ENCODE results near the gene DOCK10.

DOCK10 gene

DNA sequence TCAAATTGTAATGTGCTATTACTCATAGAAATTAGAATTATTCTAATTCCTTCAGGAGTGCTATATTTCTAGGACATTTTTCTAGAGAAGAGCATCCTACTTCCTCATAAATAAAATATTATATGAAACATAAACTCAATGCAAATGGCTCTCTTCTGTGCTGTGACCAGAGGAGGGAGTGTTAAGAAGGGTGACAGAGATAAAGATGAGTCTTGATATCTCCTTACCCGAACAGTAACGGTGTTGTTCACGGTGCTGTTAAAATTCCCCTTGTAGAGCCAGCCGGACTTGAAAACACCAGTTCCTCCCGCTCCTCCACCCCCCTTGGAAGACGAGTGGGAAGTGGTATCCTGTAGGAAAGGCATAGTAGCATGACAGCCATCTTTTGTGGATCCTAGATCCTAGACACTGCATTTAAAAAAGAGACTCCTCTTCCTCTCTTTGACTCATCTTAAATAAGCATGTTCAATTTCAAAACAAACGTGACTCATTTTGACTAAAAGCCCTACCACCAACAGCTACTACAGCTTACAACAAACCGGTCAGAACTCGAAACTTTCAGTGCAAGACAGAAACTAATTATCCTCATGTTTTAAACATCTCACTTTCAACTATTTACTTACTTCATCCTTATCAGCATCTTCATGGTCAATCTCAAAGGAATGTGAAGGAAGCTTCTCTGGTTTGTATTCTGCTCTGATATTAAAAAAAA lies 156.3 kb downstream of the DOCK10 start:
- in situ Hi-C loops (cut with MboI; ENCODE audit: low sequenced_read_pairs) = no loop called here

DNA sequence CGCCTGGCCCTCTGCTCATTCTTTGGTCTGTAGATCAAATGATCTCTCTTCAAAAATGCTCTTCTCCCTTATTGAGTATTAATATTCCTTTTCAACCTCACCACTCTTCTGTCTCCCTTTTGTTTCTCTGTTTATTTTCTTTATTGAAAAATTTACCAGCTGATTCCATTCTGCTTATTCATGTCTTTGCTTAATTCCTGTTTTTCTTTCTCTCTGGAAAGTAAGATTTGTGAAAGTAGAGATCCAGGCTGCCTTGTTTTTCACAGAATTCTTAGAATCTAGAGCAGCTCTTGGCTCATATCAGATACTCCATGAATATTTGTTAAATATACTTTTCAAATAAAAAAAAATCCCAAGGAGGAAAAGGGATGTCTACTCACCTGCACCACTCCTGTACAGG lies 157.0 kb downstream of the DOCK10 start:
- in situ Hi-C loops (cut with MboI; ENCODE audit: low sequenced_read_pairs) = no loop called here

DNA sequence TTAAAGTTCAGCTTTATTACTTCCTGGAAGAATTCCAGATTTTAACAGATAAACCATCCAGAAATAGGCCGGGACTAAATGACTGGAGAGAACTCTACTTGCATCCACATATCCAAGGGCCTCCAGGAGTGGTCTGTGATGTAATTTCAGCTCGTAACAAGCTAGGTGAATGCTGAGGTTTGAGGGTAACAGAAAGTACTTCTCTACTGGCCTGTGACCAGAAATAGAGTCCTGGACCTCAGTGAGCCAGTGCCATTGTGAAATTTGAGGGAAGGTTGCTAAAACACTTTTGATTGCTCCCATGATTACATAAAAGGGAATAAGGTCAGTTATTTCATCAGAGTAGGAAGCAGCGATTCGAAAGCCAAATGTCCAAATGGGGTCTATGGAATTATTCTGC lies 158.1 kb downstream of the DOCK10 start:
- in situ Hi-C loops (cut with MboI; ENCODE audit: low sequenced_read_pairs) = no loop called here

DNA sequence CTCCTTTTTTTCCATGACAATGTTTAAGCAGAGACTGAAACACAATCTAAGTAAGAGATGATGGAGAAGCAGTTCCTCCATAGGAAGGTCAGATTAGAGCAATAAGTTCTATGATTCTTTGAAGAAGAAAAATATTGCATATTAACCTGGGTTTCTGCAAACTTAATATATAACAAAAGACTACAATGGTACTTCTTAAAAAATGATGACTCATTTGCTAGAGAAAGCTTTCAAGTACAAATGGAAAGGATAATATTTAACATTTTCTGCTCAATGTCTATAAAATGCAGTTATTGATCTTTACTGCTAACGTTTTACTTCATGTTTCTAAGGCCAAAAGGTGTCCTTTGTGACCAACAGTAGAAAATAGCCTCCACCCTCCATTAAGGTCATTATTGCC lies 158.6 kb downstream of the DOCK10 start:
- in situ Hi-C loops (cut with MboI; ENCODE audit: low sequenced_read_pairs) = no loop called here

DNA sequence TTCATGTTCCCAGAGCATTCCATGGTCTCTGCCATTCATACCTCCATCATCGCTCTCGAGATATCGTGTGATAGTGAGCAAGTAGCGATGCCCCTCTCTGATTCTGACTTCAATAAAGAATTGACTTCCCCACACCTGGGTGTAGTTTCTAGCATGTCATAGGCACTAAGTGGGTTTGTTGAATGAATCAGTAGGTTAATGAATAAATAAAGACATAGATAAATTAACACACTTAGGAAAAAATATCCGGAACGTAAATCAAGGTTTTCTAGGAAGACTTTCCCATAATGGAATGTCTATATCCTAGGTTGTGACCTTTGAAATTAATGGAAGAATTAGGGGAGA lies 159.1 kb downstream of the DOCK10 start:
- in situ Hi-C loops (cut with MboI; ENCODE audit: low sequenced_read_pairs) = no loop called here

DNA sequence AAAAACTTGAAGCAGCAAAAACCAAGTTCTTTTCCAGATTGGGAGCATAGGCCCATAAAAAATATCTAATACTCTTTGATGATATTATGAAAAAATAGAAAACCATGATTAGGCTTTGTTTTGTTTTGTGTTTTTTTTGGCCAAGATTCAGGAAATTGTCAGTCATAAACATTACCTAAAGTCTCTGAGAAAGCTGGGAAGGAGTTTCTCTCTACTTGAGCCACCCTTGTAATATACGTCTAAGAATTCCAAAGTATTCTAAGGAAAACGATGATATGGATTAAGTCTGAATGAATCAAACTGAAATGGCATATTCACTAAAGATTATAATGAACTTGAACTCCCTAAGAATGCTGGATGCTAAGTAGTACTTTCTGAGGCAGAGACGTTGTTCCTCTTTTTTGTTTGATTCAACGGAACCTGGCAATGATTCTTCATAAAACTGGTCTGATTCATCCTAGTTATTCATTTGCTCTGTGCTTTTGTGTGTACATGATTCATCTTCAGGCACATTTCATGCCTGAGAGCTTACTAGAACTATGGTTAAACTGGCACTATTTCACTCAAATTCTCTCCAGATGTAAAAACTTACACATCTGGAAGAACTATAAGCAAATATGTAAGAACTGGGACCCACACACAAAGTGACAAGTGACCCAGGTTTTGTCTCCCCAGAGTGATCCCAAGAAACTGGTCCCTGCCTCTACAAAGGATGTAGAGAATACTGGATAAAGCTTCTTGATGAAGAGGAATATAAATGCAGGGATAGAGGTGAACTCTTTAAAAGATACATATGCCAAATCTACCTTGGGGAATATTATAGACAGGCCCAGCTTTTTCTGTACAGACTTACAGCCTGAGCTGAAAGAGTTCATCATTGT lies 159.7 kb downstream of the DOCK10 start:
- in situ Hi-C loops (cut with MboI; ENCODE audit: low sequenced_read_pairs) = no loop called here

DNA sequence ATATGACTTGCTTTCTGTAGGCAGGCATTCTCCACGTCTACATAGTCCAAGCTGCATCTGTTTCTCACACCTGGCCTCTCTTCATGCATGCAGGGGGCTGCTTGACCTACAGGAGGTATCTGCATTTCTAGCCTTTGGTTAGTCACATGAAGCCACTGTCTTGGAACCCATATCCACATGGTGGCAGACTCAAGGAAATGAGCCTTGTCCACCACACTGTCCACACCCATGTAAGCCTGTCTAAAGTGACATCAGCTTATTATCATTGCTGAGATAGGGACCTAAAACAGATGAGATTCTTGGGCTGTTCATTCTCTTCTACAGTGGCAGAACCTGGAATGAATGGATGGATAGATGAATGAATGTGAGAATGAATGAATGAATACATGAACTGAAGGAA lies 160.4 kb downstream of the DOCK10 start:
- in situ Hi-C loops (cut with MboI; ENCODE audit: low sequenced_read_pairs) = no loop called here

DNA sequence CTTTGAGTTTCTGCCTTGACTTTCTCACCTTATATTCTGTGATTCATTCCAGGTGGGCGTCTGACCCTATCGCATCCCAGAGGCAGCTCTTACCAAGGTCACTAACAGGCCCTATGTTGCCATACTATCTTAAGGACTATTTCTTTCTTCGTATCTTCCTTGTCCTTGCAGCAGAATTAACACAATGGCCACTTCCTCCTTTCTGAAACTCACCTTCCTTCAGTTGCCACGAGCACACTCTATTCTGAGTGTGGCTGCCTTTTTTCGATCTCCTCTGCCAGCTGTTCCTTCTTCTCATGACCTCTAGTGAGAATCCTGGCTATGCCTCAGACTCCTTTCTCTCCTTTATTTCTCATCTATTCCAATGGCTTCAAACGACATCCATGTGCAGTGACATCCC lies 165.7 kb downstream of the DOCK10 start:
- in situ Hi-C loops (cut with MboI; ENCODE audit: low sequenced_read_pairs) = loop anchor here (10.0 kb wide), 1 partner anchor 128 kb away; no protein-coding TSS in a partner anchor

DNA sequence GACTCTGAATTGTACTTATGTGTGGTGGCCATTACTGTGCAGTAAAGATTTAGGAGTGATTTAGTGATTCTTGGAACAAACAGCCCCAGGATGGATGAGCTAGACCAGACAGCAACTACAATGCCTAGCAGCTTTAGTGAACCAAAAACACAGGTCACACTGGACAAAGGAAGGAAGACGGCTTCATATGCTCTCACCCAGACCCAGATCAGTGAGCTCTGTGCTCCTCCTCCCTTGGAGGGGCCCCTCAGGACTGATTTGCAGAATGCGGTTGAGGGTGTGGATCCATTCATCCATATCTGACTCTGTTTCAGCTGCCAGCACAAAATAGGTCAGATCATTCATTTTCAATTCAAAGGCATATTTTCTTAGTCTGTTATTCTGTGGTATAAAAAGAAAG lies 166.4 kb downstream of the DOCK10 start:
- in situ Hi-C loops (cut with MboI; ENCODE audit: low sequenced_read_pairs) = loop anchor here (10.0 kb wide), 1 partner anchor 129 kb away; no protein-coding TSS in a partner anchor

DNA sequence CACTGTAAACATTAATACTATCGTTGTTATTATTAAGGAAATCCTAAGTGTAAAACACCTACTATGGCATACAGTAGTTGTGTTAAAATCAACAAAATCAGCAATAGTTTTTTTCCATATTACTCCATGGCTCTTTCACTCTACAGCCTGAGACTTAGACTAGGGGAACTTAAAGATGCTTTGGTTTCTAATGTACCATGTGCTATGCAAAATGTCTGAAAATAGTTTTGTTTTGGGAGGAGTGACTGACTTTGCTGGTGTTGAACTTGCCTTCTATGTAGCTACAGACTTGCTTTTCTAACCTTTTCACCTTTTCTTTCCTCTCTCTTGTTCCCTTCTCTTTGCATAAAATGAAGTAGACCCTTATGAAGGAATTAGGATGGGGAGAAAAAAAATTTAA lies 167.1 kb downstream of the DOCK10 start:
- in situ Hi-C loops (cut with MboI; ENCODE audit: low sequenced_read_pairs) = loop anchor here (10.0 kb wide), 1 partner anchor 130 kb away; no protein-coding TSS in a partner anchor

DNA sequence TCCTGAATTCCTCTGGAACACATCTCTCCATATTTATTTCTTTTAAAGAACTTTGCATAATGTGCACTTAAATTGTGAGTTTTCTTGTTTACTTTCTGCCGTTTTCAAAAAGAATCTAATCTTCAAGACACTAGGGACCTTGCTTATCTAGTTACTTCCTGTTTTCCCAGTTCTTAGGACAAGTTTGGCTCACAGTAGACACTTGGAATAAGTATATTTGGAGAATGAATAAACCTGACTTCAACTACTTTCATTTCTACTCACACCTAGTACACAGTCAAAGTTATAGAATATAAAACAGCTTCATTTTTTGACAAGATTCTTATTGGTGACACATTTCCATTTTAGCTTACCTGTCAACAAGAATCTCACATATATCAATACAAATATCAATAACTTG lies 170.5 kb downstream of the DOCK10 start:
- in situ Hi-C loops (cut with MboI; ENCODE audit: low sequenced_read_pairs) = loop anchor here (10.0 kb wide), 1 partner anchor 133 kb away; no protein-coding TSS in a partner anchor

DNA sequence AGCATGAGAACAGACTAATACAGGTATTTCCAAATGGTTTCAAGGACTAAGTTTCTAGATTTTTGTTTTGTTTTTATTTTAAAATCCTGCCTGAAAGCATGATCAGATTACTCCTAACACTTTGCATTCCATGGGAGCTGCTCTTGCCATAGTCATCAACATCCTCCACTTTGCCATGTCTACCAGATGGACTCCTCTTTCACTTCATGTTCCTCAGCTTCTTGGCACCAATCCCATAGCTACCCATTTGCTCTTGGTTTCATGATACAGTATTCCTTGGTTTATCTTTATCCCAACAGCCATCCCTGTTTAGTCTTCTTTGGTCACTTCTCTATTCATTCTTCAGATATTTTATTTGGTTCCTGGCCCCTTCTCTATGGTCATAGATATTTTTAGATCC lies 171.9 kb downstream of the DOCK10 start:
- in situ Hi-C loops (cut with MboI; ENCODE audit: low sequenced_read_pairs) = loop anchor here (10.0 kb wide), 1 partner anchor 134 kb away; no protein-coding TSS in a partner anchor

DNA sequence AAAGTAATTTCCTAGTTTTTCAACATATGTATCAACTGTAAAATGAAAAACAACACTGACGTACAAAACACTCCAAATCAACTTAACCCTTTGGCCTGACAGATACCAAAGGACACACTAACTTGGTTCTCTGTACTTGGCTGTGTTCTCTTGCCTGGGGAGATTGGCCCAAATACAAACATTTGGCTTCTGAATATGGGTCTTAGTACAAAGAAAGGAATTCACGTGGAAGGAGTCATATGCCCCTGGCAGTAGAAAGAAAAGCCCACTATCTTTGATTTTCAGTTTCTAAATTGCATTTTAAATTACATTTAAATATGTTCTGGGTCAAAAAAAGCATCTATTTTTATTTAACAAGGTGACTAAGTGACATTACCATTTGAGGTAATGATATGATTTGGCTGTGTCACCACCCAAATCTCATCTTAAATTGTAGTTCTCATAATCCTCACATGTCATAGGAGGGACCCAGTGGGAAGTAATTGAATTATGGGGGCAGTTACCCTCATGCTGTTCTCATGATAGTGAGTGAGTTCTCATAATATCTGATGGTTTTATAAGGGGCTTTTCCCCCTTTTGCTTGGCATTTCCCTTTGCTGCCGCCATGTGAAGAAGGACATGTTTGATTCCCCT lies 172.6 kb downstream of the DOCK10 start:
- in situ Hi-C loops (cut with MboI; ENCODE audit: low sequenced_read_pairs) = loop anchor here (10.0 kb wide), 1 partner anchor 135 kb away; no protein-coding TSS in a partner anchor

DNA sequence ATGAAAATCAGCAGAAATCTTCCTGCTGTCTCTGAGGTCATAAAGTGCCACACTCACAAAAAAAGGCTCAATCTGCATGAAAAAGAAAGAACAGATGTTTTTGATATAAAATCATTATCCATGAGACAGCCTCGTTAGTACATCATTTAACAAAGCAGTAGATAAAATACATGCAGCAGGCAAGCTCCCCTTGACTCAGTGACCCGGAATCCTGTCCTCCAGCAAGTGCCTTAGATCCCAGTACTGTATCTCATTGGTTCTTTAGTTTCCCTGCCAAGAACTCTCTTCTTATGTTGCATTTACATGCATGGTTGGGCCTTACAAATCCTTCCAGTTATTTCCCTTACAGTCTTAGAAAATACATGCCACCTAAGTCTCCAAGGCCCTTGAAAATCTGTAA lies 177.3 kb downstream of the DOCK10 start:
- in situ Hi-C loops (cut with MboI; ENCODE audit: low sequenced_read_pairs) = no loop called here

DNA sequence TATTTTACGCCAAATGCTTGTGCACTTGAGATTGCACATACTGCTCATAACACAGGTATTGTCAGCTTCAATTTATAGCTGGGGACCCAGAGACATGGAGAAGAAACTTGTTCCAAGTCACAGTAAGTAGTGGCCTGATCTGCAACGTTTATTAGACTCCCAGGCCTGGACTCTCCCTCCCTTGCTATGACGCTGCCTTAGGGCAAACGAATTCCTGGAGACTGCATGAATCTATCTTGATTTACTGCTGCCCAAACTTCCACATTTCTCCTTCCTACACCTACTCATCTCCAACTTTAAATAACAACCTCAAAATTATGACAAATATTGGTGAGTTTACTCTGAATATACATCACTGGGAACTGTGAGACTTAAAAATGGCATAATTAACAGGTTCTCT lies 181.0 kb downstream of the DOCK10 start:
- in situ Hi-C loops (cut with MboI; ENCODE audit: low sequenced_read_pairs) = no loop called here

DNA sequence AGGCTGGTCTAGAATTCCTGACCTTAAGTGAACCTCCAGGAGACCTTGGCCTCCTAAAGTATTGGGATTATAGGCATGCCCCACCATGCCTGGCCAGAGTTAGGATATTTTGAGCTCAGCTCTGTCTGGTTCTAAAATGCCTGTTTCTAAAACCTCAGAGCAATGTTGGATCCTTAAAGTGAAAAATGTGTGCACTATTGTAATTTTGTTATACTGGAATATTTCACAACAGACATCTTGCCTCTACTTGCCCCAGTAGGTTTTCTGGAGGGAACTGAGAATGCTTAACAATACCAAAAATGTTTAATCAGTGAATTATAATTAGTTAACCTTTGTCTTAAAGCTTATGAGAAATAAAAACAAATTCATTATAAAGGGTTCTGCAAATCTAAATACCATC lies 181.5 kb downstream of the DOCK10 start:
- in situ Hi-C loops (cut with MboI; ENCODE audit: low sequenced_read_pairs) = no loop called here

DNA sequence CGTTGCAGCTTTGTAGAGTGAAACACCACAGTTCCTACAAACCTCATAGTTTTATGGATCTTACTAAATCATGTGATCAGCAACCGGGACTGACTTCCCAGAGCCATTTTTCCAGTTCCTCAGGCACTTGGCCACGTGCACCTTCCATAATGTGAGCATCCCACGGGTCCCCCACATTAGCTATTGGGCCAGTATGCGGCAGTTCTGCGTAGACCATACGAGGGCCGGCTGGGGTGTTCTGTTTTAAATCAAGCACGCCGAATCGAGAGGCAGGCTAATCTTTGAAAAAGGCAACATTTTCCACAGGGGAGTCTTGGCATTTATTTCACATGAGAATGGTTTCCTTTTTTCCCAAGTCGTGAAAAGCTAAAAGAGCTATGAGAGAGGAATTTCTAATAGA lies 190.5 kb downstream of the DOCK10 start:
- in situ Hi-C loops (cut with MboI; ENCODE audit: low sequenced_read_pairs) = no loop called here

DNA sequence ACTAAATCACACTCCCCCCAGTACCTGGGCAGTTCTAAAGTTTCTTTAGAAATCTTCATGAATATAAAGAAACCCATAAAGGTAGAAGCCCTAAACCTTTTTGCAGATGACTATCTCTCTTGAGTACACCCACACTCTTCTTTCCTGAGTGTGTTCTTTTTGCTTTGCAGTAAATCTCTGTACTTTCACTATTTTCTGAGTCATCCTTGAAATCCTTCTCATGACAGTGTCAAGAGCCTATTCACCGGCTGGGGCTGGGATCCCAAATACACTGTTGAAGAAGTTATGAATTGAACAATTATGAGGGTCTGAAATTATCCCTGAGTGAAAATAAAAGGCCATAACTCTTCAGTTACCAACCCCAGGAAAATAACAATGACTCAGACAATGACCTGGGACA lies 192.2 kb downstream of the DOCK10 start:
- in situ Hi-C loops (cut with MboI; ENCODE audit: low sequenced_read_pairs) = no loop called here

DNA sequence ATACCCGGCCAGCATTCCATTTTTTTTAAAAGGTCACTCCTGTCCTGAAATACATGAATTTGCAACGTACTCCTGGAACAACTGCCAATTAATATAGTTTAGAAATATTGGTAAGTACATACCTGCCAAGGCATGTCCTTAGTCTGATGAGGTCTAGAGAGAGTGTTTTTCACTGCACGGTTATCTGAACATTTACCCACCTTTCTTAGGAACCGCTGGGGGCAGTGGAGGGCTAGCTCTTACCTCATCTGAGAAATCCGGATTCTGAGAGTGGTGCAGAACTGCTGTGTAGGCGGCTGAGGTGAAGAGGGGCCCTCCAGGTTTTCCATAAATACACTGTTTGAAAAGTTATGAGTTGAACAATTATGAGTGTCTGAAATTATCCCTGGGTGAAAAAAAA lies 193.0 kb downstream of the DOCK10 start:
- in situ Hi-C loops (cut with MboI; ENCODE audit: low sequenced_read_pairs) = no loop called here

DNA sequence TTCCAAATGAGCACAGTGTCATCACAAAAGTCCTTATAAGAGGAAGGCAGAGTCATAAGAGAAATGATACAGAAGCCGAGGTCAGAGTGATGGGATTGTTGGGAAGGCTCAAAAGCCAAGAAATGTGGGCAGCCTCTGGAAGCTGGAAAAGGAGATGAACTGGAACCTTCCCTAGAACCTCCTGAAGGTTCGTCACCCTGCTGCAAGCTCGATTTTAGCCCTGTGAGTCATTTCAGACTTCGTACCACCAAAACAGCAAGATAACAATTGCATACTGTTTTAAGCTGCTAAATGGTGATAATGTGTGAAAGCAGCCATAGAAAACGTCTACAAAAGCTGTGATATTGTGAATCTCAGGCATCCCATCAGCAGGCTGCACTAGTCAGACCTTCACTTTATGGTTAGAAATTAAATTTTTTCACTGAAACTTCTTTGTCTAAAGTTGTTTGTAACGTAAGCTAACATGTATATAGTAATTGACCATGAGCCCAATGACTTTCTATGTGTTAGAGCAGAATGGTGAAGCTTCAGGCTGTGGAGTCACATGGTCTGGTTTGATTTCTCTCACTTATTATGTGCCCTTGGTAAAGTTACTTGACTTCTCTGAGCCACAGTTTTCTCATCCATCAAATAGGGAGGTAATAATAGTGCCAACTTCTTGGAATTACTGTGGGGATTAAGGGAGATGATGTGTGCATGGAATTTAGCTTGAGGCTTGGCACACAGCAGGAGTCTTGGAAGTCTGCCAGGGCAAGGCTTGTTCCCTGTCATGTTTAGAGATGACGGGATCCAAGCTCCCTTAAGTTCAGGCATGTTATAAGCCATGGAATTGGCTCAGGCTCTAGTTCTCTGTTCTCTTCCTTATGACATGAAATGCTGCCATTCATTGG lies 194.1 kb downstream of the DOCK10 start:
- in situ Hi-C loops (cut with MboI; ENCODE audit: low sequenced_read_pairs) = no loop called here

DNA sequence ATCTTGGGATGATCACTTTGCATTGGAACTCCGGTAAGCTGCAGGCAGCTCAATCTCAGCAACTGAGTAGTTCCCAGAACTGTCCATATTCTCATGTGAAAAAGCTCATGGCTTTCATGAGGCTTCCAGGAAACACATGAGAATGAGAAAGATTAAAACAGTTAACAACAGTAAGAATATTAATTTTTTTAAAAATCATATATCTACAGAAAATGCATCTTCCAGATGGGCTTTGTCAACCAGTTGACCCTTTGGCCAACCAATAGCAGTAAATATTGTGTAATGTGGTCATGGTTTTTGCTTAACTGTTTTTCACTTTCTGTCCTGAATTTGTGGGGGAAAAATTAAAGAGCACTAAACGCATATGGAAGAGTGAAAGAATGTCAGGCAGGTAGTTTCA lies 194.9 kb downstream of the DOCK10 start:
- in situ Hi-C loops (cut with MboI; ENCODE audit: low sequenced_read_pairs) = no loop called here

All from HL-60/S4 treated with phorbol 12-myristate 13-acetate at 8.2 ng/mL for 4 days and 3 days (cell line).